NCI-H2107 treated with DMSO at 0.1 percent for 48 hours (cell line): ENCODE data around the gene ANXA9.

Experiments used
- DNase-seq: peaks from one replicate; lab custom pipeline; 2025; ENCODE audit not compliant: unreplicated experiment; lab: John Stamatoyannopoulos, UW

The ANXA9 gene

DNA sequence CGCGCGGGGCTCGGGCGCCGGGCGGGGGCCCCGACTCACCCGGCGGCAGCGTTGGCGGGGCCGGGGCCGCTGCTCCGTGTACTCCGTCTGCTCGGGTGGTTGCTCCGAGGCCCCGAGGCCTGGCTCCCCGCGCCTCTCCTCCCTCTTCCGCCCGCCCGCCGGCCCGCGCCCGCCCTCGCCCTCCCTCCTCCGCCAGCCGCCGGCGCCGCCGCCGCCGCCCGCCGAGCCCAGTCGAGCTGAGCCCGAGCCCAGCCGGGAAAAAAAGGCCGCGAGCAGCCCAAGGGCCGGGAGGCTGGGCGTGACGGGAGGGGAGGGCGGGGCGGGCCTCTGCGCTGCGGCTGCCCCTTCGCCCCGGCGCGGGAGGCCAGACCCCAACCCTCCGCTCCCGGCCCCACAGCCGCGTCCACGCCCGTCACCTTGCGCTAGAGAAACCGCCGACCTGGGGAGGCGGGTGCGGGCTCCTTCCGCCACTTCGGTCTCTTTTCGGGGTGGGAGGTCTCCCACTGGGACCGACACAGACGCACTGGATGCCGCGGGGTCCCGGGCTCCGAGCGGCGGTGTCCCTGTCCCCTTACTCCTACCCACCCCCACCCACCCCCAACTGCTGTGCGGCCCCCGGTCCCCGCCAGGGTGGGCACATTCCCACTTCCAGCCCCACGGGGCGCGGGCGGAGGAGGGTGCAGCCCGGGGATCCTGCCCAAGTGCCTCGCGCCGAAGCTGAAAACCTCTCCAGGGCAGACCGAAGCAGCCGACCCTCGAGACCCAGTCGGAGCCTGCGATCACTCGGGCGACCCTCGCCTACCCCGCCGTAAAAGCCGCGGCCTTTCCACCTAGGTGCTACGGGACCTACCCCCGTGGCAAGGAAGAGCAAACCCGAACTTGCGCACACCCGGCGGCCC is 7.3 kb upstream of the ANXA9 start, which contains the start of gene CERS2:
Gene CERS2, minus strand, starts transcription at position 256 of the 899 bp plus-strand sequence. CDS start 5,745 bp downstream, outside the sequence.
- DNase-seq: peak; percentile 15

DNA sequence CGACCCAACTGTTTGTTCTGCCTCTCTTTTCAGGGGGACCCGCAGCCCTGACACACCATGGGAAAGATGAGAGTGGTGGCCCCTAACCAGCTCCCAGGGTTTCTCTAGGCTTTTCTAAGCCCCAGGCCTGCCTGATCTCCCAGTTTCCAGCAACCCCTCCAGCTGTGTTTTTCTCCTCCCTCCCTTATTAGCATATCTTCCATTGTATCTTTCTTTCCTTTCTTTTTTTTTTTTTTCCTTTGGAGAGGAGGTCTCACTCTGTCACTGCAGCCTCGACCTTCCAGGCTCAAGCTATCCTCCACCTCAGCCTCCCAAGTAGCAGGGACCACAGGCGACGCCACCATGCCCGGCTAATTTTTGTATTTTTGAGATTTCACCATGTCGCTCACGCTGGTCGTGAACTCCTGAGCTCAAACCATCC is 5.7 kb upstream of the ANXA9 start:
- no peak for DNase-seq

DNA sequence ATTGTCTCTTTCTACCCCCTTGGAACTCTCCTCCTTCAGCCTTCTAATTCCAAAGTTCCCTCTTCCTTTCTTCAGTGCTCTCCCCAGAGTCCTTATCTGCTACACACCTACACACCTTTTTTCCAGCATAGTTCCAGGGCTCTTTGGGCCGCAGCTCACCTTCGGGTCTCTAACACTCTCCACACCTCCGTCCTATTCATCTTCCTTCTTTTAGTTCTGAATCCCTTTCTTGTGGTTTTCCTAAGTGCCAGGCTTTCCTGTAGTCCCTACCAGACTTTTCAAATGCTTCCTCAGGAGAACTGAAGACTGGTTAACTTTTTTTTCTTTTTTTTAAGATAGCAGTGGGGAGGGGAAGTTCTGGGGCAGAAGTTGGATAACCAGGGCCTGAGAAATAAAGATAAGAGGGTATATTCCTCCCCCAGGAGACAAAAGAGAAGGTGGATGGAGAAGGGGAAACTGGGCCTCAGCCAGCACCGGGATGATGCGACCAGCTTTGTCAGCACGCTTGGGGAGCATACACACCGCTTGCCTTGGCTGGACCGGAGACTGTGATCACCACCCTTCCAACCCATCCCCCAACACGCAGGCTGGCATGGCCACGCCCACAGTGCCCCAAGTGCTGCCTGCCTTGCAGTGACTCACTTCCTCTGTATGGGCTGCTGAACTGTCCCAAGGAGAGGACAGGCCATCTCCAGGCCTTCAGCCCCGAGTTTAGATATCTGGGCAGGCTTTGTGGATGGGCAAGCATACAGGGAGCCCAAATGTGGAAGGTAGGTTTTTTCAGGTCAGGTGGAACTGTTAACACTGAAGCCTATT is 5.0 kb upstream of the ANXA9 start:
- DNase-seq: no peak

DNA sequence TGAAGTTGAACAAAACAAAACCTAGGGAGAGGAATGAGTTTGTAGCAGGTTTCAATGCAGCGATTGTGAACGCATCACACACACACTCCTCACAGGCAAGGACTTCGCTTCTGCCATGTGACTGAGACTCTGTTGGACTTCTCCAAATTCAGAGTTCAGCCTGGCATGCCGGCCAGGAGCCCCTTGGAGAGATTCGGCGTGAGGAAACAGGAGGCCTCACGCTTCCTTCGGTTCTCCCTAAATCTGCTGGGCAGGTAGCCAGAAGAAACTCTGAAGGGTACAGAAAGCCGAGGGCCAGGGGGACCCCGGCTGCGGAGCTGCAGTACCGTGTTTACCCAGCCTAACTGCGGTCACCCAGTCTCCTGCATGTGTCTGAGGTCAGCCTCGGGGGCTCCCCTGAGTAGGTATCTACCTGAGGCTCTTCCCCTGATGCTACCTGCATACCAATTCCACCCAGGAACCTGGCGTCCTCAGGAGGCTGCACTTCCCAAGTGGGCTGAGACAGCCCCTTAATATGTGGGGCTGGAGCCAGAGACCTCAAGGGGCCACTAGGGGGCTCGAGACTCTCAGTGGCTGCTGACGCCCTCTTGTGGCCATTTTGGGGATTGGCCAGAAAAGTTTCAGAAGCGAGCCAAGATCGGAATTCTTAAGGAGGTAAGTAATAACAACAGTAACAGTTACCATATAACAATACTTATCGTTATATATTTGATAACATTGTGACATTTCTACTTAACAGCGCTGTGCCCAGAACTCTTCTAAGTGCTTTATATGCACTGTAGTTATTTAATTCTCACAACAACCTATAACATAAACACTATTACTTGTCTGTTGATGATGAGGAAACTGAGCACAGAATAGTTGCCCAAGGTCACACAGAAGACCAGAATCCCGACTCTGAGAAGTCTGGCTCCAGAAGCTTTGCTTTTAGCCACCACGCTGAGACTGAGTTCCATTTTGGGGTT is 2.7 kb upstream of the ANXA9 start:
- peak; percentile 91 for DNase-seq

DNA sequence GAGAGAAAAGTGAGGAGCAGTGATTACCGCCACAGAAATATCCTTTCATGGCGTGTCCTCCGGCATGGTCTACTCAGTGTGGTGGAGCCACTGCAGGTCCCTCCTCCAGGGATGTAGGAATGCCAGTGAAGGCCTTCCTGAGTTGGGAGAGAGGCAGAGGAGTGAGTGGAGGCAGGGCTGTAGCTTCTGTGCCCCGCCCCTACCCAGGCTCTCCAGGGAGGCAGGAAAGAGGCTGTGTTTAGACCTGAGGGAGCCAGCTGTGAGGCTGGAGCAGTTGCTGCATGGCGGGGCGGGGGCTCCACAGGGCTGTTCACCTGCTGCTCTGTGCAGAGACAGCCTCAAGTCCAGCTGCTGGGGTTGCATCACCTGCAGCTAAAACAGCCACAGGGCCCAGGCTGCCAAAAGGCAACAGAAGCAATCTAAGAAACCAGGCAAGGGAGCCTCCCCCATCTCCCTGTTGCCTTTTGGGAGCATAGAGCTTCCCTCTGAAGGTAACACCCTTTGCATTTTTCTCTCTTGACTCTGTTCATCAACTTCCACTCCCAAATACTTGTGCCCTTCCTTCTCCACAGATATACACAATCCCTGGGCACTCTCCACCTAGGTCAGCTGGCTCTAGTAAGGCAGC is 801 bp upstream of the ANXA9 start:
- DNase-seq: peak; percentile 95

DNA sequence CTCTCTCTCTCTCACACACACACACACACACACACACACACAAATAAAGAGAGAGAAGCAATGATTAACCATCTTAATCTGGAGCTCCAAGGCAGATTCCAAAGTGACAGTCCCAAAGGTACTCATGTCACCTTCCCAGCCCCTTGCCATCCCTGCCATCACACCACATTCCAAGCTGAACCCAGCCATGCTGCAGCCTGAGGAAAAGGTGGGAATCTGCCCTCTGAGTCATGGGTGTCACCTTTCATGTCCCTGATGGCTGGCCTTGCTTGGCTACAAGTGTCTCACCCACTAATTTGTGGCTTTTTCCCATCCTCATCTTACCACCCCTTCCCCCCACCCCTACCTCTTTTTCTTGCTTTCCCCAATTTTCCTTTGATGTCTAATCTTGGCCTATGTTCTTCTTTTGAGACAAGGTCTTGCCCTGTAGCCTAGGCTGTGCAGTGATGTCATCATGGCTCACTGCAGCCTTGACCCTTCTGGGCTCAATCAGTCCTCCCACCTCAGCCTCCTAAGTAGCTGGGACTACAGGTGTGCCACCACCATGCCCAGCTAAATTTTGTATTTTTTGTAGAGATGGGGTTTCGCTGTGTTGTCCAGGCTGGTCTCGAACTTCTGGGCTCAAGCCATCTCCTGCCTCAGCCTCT is 3.2 kb downstream of the ANXA9 start:
- no peak for DNase-seq

DNA sequence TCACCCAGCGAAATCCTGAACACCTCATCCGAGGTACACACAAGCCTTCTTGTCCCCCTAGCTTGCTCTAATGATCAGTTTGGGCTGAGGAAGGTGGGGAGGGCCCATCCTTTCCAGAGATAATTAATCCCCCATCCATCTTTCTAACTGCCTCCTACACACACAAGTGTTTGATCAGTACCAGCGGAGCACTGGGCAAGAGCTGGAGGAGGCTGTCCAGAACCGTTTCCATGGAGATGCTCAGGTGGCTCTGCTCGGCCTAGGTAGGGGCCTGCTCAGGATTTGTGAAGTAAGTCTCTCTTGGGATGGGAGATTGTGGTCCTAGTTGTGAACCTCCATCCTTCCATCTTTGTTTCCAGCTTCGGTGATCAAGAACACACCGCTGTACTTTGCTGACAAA is 5.8 kb downstream of the ANXA9 start:
- DNase-seq: no peak

DNA sequence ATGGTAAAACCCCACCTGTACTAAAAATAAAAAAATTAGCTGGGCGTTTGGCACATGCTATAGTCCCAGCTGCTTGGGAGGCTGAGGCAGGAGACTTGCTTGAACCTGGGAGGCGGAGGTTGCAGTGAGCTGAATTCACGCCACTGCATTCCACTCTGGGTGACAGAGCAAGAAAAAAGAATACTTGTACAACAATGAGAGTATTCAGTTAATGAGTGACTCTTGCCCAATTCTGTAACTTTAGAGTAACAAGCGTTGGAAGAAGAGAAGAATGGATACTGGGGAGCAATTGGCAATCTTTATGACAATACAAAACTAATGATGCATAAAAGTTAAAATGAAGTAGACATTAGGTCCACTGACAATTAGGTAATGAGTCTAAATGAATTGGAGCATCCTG is 10.5 kb downstream of the ANXA9 start:
- no peak for DNase-seq

DNA sequence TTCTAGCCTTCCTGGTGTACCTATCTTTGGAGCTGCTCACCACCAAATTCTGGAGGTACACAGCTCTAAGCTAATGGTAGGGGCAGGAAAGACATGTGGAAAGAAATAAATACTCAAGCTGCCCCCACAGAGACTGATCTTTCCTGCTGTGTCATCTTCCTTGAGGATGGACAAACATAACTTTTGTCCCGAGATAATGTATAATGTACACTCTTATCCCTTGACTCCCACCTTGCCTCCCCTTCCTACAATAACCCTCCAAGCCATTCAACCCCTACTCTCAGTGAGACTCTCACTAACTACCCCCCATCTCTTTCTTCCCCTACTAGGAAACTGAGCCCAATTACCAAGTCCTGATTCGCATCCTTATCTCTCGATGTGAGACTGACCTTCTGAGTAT is 12.2 kb downstream of the ANXA9 start:
- DNase-seq: no peak

DNA sequence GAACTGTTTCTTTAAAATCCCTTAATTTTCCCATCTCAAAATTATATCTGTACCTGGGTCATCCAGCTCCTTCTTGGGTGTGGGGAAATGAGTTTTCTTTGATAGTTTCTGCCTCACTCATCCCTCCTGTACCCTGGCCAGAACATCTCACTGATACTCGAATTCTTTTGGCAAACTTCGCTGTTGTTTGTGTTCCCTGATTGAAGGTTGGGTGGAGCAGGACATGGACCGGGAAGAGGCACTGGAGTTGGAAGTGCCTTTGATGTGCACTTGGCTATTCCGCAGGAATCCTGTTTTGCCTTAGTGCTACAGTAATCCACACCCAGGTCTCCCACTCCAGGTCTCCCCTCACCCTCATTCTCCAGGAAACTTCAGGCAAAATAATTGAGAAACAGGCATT is 13.4 kb downstream of the ANXA9 start:
- no peak for DNase-seq

DNA sequence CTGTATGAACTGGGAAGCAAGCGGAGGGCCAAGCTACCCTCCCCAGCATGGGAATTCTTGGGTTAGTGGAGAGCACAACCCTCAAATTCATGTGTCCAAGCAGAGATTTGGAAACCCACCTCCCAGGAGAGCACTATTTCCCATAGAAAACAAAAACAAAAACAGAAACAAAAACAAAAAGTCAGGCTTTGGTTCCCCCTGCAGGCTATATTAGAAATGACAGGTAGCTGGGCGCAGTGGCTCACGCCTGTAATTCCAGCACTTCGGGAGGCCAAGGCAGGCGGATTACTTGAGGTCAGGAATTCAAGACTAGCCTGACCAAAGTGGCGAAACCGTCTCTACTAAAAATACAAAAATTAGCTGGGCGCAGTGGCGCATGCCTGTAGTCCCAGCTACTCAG is 13.8 kb downstream of the ANXA9 start:
- DNase-seq: no peak

DNA sequence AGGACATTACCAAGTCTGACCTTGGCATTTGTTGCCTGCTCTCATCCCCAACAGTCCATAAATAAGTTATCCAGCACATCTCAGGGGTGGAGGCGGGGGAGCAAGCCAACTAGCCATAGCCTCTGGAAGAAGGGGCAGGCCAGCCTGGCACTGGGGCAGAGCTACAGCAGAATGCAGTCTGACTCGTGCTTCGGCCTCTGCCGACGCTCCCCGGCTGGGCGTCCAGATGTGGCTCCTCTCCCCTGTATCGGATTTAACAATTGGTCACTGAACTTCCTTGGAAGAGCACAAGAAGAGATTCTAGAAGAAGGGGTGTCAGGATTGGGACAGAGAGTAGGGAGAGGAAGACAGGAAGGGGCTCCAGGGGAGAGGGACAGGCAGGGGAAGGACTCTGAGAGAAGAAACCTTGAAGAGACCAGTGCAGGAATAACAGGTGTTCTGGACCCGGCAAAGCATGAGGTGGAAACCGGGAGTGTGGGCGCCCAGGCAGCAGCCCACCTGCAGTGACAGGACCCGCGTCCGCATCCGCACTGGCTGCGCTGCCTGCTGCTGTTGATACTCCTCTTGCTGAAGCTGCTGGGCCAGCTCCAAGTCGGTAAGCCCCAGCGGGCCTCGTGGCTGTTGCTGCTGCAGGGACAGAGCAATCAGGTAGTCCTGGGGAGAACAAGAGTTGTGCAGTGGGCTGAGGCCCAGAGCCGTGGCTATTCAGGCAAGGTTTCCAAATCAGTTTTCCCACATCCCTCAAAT is 15.2 kb downstream of the ANXA9 start:
- DNase-seq: peak; percentile 9

DNA sequence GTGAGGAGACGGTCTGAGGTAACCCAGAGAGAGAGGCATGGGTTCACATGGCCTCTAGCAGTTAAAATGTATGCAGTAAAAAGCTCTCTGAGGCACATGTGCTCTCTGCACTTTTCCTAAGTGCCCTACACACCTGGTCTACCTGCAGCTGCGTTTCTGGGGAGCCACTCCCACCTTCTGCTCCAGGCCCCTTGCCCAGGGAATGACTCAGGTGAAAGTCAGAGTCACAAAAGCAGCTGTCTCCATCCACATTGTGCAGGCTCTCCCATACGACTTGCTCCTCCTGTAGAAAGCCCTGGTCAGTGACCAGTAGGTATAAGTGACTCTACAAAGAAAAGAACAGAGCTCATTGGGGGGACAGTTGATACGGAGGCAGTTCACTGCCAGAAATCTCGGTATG is 15.9 kb downstream of the ANXA9 start:
- peak; percentile 27 for DNase-seq

DNA sequence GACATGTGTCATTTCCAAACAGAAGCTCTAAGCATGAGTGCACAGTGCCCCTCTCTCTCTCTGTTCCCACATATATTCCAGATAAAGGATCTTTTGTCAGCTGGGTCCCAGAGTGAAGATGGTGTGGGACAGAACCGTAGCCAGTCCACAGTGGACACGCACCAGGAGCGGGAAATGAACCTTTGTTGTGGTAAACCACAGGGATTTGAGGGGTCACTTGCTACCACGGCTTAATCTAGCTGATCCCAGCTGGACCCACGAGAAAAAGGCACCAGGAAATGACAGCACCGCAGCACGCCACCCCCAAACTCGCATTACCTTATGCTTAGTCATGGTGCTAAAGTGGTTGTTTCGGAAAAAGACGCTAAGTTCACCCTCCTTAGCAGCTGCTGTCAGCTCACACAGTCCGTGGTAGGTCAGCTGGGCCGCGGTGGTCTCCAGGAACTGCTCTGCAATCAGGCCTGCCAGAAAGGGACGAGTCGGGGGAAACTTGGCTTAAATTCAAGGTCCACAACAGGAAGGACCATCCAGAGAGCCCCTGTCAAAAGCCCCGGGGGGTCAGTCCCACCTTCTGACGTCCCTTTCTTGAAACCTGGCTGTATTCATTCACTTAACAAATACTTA is 17.1 kb downstream of the ANXA9 start:
- DNase-seq: no peak

DNA sequence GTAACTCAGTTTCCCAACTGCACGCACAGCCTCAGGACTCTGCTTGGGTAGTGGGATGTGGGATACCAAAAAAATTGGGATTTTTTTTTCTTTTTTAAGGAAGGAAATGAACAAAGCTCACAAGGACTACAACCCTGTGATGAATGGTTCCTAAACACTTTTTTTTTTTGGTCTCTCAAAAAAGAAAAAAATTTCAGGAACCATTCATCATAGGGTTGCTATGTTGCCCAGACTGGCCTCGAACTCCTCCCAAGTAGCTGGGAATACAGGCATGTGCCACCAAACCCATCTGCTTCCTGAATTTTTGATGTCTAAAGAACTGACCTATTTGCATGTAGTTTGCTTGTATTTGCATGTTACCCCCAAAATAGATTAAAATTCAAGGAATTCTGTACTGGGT is 17.8 kb downstream of the ANXA9 start:
- DNase-seq: no peak

DNA sequence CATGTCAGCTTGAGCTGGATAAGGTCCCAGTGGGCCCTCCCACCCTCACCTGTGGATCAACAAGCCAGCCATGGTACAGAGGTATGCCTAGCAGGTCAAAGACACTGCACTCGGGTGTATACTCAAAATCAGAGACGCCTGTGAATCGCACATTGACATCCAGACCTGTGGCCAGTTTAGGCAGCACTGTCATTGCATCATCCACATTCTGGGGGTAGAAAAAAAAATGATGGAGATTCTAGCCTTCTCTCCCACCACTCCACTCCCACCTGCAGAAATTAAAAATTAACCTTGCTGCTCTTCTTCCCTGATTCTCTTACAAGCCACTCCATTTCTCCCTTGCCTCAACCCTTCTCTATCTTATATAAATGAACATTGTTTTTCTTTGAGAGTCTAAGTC is 18.3 kb downstream of the ANXA9 start:
- no peak for DNase-seq

DNA sequence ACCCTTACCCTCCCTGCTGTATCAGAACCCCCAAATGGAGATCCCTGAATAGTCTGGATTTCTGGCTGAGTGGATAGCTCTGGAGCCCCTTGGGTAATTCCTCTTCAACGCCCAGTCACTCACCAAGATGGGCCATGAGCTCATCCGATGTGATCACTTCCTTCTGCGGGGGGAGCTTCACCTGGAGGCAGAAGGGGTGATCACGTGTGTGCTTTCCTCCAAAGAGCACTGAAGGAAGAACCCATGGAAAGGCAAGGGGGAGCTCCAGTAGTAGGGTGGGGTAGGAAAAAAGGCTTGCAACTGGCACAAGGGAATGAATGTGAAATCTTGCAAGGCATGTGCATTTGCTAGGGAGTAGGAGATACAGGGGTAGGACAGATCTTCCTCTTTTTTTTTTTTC is 19.5 kb downstream of the ANXA9 start:
- no peak for DNase-seq

DNA sequence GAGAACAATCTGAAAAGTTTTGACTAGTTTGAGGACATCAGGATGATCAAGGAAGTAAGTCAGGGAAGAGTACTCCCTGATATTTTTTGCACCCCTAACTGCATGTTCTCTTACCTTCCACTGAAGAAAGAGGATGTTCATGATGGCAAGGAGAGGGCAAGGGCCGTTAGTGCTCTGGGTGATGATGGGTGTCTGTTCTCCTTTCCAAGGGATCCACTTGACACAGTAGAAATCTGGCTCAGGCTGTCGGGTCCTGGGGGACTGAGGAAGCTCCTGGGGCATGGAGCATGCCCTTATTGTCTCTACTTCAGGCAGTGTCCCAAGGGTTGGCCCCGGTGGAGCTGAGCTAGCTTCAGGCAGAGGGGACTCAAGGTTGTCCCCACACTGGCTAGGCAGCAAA is 20.0 kb downstream of the ANXA9 start:
- no peak for DNase-seq

DNA sequence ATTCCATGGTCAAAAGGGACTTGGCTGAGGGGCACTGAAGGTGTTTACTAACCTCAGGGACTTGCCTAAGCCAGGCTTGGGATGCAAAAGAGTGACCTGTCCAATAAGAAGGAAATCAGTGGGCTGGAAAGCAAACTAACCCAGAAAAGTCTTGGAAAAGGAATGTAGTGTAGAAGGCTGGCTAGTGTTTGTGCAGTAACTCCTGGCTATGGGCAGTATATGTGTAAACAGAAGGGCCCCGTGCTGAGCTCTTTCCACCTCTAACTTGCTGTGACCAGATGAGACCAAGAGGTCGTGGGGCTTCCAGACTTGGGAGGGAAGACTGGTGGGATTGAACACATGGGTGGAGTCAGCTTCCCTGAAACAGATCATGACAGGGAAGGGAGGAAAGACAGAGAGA is 20.5 kb downstream of the ANXA9 start:
- no peak for DNase-seq
